Breast epithelium (tissue), 3 donors: ENCODE results near the gene LRRC61.

ENCODE experiments used
- CTCF ChIP-seq, 3 donors: fragments of 450-650 bp; IDR thresholded peaks; one replicate each; pipeline ENCODE4 v1.5.1; 2016 to 2017; ENCODE audit warnings: antibody characterized with exemption in 3 of 3, mild to moderate bottlenecking in 3 of 3, moderate library complexity in 3 of 3
- POLR2A ChIP-seq: fragments of 450-650 bp; IDR thresholded peaks from one replicate; pipeline ENCODE4 v1.6.1; 2016; ENCODE audit warnings: antibody characterized with exemption, mild to moderate bottlenecking, moderate library complexity

- TF ChIP-seq CTCF (IDR thresholded peaks at IDR 0.05) (no peak), POLR2A (no peak)
Observed at GRCh38 chr7:150383710-150384397, 60.7 kb downstream of the LRRC61 start.
